ENCODE data around the gene GARIN5B. TPM values are rescaled to one million over a fixed set of nuclear protein-coding genes. Genes with fewer than 3 reads are reported as not detected.

The GARIN5B gene
- total and polyA plus RNA-seq, 2 donors (not counting 1 experiment from before 2014, with no cell fraction given) = not detected

DNA sequence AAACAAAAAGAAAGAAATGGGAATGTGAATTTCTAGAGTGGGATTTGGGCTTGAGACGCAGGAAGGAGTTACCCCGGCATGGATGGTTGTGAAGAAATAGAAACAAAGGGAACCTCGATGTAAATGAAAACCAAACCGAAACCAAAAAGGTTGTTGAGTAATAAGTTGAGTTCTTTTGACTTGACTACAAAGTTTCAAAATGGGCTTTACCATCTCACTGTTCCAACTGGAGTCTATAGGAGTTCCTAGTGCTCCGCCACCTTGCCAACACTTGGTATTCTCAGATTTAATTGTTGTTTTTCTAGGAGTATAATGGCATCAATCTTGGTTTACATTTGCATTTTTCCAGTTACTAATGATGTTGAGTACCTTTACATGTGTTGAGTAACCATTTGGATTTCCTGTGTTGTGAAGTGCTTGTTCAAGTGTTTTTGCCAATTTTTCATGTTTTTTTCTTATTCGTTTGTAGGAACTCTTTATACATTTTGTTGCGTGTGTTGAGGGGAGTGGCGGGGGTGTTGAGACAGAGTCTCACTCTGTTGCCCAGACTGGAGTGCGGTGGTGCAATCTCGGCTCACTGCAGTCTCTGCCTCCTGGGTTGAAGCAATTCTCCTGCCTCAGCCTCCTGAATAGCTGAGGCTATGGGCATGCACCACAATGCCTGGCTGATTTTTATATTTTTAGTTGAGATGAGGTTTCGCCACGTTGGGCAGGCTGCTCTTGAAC, 35.3 kb upstream of the GARIN5B start:
- ChIA-PET POLR2A (interaction anchor here (0.6 kb wide), 1 partner anchor 9 kb away, joined by 3 read pairs; no protein-coding TSS in a partner anchor), CTCF (no interaction called here)
- no peak for TF ChIP-seq EZH2 (IDR thresholded peaks at IDR 0.05; ENCODE audit: borderline replicate concordance, insufficient read depth, low read depth, low read length, poor library complexity, severe bottlenecking)
- TF ChIP-seq, protein P1, sequence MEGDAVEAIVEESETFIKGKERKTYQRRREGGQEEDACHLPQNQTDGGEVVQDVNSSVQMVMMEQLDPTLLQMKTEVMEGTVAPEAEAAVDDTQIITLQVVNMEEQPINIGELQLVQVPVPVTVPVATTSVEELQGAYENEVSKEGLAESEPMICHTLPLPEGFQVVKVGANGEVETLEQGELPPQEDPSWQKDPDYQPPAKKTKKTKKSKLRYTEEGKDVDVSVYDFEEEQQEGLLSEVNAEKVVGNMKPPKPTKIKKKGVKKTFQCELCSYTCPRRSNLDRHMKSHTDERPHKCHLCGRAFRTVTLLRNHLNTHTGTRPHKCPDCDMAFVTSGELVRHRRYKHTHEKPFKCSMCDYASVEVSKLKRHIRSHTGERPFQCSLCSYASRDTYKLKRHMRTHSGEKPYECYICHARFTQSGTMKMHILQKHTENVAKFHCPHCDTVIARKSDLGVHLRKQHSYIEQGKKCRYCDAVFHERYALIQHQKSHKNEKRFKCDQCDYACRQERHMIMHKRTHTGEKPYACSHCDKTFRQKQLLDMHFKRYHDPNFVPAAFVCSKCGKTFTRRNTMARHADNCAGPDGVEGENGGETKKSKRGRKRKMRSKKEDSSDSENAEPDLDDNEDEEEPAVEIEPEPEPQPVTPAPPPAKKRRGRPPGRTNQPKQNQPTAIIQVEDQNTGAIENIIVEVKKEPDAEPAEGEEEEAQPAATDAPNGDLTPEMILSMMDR (IDR thresholded peaks at IDR 0.05) = no peak
- no peak overlapping the region for H3K27ac Mint-ChIP-seq
- Histone ChIP-seq H3K36me3 (replicated peaks in 1 of 2; ENCODE audit: control extremely low read depth in 1 of 2, control insufficient read depth in 1 of 2, extremely low read depth in 1 of 2, insufficient read depth in 2 of 2, low read length in 1 of 2) (peaks cover 0 to 31% of the 10 kb centered on the region in 2 experiments), H2AFZ (ENCODE audit: insufficient read depth, low read depth, low read length, poor library complexity, severe bottlenecking) (no peak overlapping the region), H3K4me1 (ENCODE audit: control insufficient read depth in 2 of 2, insufficient read depth in 2 of 2, low read length in 2 of 2) (no peaks in the 10 kb centered on the region), H3K4me3 (ENCODE audit: control extremely low read depth in 1 of 5, extremely low read depth in 1 of 5, insufficient read depth in 1 of 5, low read depth in 2 of 5, low read length in 4 of 5) (no peak overlapping the region), H3K79me2 (ENCODE audit: control insufficient read depth, insufficient read depth, low read length) (peaks cover 2% of the 10 kb centered on the region), H3K9me3 (ENCODE audit: control extremely low read depth in 1 of 3, control insufficient read depth in 2 of 3, insufficient read depth in 1 of 3, low read length in 2 of 3) (no peaks in the 10 kb centered on the region), H4K20me1 (ENCODE audit: control insufficient read depth, insufficient read depth, low read length, poor library complexity, severe bottlenecking) (peaks cover 6% of the 10 kb centered on the region), H3K9ac (ENCODE audit: low read length) (no peak overlapping the region), H3K4me2 (replicated peaks; ENCODE audit: low read depth, low read length, poor library complexity, severe bottlenecking) (no peak overlapping the region), H3K27ac (ENCODE audit: low read length in 2 of 2) (no peak overlapping the region), H3K27me3 (replicated peaks in 1 of 4; ENCODE audit: control extremely low read depth in 1 of 4, control insufficient read depth in 3 of 4, insufficient read depth in 4 of 4, low read length in 3 of 4) (no peaks in the 10 kb centered on the region)
- intact Hi-C loops (cut with micrococcal nuclease) = no loop called here
- DNase-seq (no peak), ATAC-seq (ENCODE audit: low read depth) (no peak)
- H3K4me1 Mint-ChIP-seq = peaks cover 4% of the 10 kb centered on the region
- no peaks in the 10 kb centered on the region for H3K9me3 Mint-ChIP-seq (ENCODE audit: insufficient read depth)
- H3K4me3 Mint-ChIP-seq = no peak overlapping the region
- H3K27me3 Mint-ChIP-seq = no peaks in the 10 kb centered on the region
- WGBS (ENCODE audit: insufficient coverage) = 76% methylated on average over 11 of the region's 12 CpGs

Measured in B cell (primary cell).